IPS DF 6.9 (cell line): ENCODE data around the gene GPR89B.
"Not testable (repeated sequence)": the region's sequence is repeated elsewhere in the genome, so short reads cannot be mapped to it uniquely, and the experiment has no call there.

Experiments
- DNase-seq: peaks from one replicate; pipeline ENCODE4 v3.0.0-alpha.2; 2013; ENCODE audit warnings: low read depth, low spot score
- H3K27ac ChIP-seq: one replicate; pipeline ENCODE4 v1.5.1; 2013; ENCODE audit warnings: low read length, control low read depth
- H3K27me3 ChIP-seq: 2 replicates; pipeline ENCODE4 v1.6.1; 2013; ENCODE audit warnings: mild to moderate bottlenecking, low read length; ENCODE audit not compliant: control insufficient read depth, insufficient read depth
- H3K36me3 ChIP-seq: 2 replicates; pipeline ENCODE4 v1.6.1; 2013; ENCODE audit warnings: low read length; ENCODE audit not compliant: control insufficient read depth, insufficient read depth
- H3K4me1 ChIP-seq: 2 replicates; pipeline ENCODE4 v1.6.1; 2013; ENCODE audit warnings: low read length; ENCODE audit not compliant: control insufficient read depth, insufficient read depth
- H3K4me3 ChIP-seq: 2 replicates; pipeline ENCODE4 v1.5.1; 2013; ENCODE audit warnings: mild to moderate bottlenecking, low read length
- H3K9me3 ChIP-seq: 2 replicates; pipeline ENCODE4 v1.6.1; 2013; ENCODE audit warnings: low read length, inconsistent platforms; ENCODE audit not compliant: control insufficient read depth, insufficient read depth
- WGBS: extraction: QIAGEN DNeasy Blood & Tissue Kit; methylation state at CpG from one replicate; pipeline ENCODE4 v1.1.7; 2013; ENCODE audit warnings: mixed read lengths, missing lambda C conversion rate; ENCODE audit not compliant: insufficient read length, insufficient coverage; 5-methylcytosine and 5-hydroxymethylcytosine counted together

The GPR89B gene

DNA sequence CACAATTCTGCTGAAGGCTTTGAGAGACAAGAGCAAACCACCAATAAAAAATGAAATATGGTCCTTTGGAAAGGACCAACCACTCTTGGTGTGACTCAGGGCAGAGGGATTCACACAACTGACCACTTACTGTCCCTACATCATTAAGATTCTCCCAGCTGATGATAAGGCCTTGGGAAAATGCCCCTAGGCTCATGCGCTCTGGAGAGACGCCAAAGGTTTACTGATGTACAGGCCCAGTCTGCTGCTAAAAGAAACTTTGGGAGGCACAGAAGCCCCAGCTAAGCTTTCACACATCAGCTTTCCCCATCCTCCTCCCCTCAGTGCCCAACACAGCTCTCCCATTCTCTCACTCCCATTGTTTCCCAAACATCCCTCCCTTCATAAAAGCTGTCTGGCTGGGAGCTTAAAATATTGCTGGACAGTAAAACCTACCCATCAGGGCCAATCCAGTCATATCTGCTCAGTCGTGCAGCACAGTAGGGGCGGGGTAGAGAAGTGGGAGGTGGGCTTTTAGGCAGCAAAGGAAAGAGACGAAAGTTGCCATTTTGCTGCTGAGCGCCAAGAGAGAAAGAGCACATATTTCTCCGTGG is 25.9 kb upstream of the GPR89B start, which contains the start of gene GJA8:
GJA8 (plus strand) TSS at position 543 of the 593 bp plus-strand sequence. CDS start 5,161 bp downstream, outside the sequence.
- Histone ChIP-seq H3K4me1 (no peaks in the 10 kb centered on the region), H3K9me3 (no peaks in the 10 kb centered on the region), H3K36me3 (no peaks in the 10 kb centered on the region), H3K27me3 (no peaks in the 10 kb centered on the region), H3K27ac (no peak within 1 kb of the TSS), H3K4me3 (no peak within 1 kb of the TSS)
- no CpG with 5 or more reads among the region's 7 CpGs for WGBS
- DNase-seq, result no peak

DNA sequence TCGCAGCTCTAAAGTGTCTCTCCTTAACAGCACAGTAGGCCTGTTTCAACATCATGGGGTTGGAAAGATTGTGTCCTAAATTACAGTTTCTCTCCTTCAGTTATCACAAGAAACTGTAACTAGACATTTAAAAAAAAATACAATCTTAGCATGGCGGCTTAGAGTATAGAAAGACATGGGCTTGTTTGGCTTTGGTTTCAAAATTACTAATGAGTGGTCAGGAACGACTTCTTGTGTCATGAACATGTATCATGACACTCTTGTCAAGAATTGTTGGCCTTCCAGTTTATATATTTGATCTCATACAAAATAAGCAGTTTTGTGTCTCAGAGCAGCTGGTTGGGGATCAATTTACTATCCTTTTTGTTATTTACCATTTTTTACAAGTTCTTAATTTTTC is 23.5 kb upstream of the GPR89B start:
- Histone ChIP-seq H3K27ac (no peak overlapping the region), H3K36me3 (no peaks in the 10 kb centered on the region), H3K9me3 (no peaks in the 10 kb centered on the region), H3K4me3 (no peak overlapping the region), H3K4me1 (no peaks in the 10 kb centered on the region), H3K27me3 (no peaks in the 10 kb centered on the region)
- DNase-seq, result no peak
- WGBS, result no CpG with 5 or more reads among the region's 3 CpGs

DNA sequence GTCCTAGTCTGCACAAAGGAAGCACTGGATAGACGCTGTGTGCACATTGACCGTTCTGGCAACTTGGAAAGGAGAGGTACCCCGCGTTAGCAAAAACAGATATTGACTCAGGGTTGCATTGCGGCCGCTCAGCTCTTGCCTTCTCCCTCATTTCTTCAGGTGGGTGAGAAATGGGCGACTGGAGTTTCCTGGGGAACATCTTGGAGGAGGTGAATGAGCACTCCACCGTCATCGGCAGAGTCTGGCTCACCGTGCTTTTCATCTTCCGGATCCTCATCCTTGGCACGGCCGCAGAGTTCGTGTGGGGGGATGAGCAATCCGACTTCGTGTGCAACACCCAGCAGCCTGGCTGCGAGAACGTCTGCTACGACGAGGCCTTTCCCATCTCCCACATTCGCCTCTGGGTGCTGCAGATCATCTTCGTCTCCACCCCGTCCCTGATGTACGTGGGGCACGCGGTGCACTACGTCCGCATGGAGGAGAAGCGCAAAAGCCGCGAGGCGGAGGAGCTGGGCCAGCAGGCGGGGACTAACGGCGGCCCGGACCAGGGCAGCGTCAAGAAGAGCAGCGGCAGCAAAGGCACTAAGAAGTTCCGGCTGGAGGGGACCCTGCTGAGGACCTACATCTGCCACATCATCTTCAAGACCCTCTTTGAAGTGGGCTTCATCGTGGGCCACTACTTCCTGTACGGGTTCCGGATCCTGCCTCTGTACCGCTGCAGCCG is 20.3 kb upstream of the GPR89B start:
- Histone ChIP-seq H3K27ac (no peak overlapping the region), H3K9me3 (no peaks in the 10 kb centered on the region), H3K36me3 (no peaks in the 10 kb centered on the region), H3K4me3 (no peak overlapping the region), H3K4me1 (no peaks in the 10 kb centered on the region), H3K27me3 (no peaks in the 10 kb centered on the region)
- no CpG with 5 or more reads among the region's 44 CpGs for WGBS
- DNase-seq, result no peak

DNA sequence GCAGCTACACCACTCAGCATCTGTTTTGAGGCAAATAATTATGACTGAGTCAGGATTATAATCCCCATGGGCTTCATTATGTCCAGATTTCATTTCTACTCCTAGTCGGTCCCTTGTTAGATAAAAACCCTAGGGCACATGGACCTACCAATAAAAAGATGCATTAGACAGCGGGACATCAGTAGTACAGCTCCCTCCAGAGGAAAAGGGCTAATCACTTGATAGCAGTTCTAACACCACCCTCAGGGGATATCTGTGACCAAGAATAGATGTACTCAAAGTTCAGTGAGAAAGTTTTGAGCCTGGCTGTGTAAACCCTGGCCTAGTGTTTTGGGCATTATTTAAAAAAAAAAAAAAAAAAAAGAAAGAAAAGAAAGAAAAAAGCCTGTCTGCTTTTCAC is 15.7 kb upstream of the GPR89B start:
- Histone ChIP-seq H3K27me3 (no peaks in the 10 kb centered on the region), H3K27ac (no peak overlapping the region), H3K9me3 (no peaks in the 10 kb centered on the region; the same call in 1 of the 2 replicates), H3K4me3 (no peak overlapping the region), H3K4me1 (no peaks in the 10 kb centered on the region), H3K36me3 (no peaks in the 10 kb centered on the region)
- no CpG with 5 or more reads among the region's 2 CpGs for WGBS
- no peak for DNase-seq

DNA sequence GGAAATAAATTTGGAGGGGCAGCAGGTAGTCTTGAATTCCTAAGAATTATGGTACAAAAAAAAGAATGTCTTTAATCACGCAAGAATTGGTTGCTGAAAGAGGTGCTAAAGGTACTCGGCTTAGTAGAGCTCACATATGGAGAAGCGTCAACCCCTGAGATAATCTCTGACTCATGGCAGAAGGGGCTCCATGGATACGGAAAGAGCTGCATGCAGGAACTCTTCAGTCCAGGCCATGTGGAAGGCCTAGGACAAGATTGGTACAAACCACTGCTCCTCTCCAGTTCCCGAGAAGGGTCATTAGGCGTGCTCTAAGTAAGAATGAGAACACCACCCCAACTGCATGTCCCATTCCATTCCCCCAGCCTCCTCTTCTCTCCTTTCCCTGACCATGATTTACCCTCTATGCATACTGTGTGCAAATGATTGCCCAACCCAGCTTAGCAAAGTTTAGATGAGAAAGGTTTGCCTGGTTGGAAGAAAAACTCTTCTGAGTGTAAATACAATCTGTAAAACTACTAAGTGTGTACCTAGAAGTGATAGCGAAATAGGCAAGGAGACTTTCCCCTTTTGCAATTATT is 14.8 kb upstream of the GPR89B start:
- Histone ChIP-seq H3K9me3 (no peaks in the 10 kb centered on the region; the same call in 1 of the 2 replicates), H3K4me3 (no peak overlapping the region), H3K27ac (no peak overlapping the region), H3K27me3 (no peaks in the 10 kb centered on the region), H3K36me3 (no peaks in the 10 kb centered on the region), H3K4me1 (no peaks in the 10 kb centered on the region)
- no peak for DNase-seq
- WGBS, result no CpG with 5 or more reads among the region's 7 CpGs

DNA sequence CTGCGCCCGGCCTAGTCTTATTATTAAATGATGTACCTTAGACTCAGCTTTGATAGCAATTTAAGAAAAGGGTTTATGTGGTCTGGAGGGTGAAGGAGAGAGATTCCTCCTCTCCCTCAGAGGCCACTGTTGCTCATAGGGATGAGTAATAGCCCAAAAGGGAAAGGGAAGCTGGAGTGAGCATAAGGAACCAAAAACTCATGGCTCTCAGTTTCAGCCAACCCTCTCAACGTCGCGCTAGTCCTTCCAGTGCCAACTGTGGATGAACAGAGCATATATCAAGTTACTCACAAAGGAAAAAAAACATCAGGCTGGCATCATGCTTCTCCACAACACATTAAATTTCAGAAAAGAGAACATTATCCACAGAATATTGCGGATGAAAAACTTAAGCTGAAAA is 8.3 kb upstream of the GPR89B start:
- no peak for DNase-seq
- no CpG with 5 or more reads among the region's 6 CpGs for WGBS
- H3K27ac ChIP-seq, result no peak overlapping the region

DNA sequence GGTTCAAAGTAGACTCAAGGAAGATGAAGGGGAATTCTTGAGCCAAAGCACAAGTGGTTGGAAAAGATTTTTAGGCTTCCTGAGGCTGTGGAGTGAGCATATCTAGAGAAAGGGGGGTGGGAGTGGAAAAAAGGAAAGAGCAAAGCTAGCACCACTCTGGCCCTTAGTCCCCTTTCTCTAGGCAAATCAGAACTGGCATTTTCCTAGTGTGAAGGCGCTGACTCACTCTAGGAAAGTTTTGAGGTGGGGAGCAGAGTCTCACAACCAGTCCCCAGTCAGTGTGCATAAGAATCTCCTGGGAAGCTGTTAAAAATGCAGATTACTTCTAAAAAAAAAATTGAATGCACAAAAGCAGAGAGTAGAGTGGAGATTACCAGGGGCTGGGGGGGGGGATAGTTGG is 3.4 kb upstream of the GPR89B start:
- Histone ChIP-seq H3K36me3 (no peaks in the 10 kb centered on the region), H3K9me3 (no peaks in the 10 kb centered on the region), H3K4me3 (no peak overlapping the region), H3K4me1 (no peaks in the 10 kb centered on the region), H3K27ac (no peak overlapping the region), H3K27me3 (no peaks in the 10 kb centered on the region)
- no peak for DNase-seq
- WGBS, result no CpG with 5 or more reads among the region's 1 CpG

More for the DNA sequence above, 8.3 kb upstream of the GPR89B start:
- Histone ChIP-seq H3K4me1 (no peaks in the 10 kb centered on the region), H3K9me3 (no peaks in the 10 kb centered on the region), H3K36me3 (no peaks in the 10 kb centered on the region), H3K4me3 (no peak overlapping the region), H3K27me3 (no peaks in the 10 kb centered on the region)

DNA sequence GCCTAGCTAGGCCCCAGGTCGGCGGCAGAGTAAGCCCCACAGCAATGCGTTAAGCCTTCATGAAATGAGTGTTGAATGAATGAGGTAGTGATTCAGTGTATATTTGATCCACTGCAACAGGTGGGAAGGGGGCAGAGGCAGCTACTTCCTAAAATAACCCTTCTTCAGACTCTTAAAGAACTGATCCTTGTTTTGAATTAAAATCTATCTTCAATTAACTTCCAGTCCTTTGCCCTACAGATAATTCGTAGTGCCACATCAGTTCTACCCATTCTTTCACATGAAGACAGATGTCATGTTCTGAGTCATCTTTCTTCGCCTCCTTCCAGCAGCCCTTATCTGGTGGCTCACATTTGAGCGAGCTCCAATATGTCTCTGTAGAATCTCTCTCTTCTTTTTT is 1.0 kb upstream of the GPR89B start:
- not testable (repeated sequence) for H3K9me3 ChIP-seq, H3K4me1 ChIP-seq, DNase-seq, H3K36me3 ChIP-seq, H3K27me3 ChIP-seq, H3K4me3 ChIP-seq, H3K27ac ChIP-seq
- no CpG with 5 or more reads among the region's 6 CpGs for WGBS

DNA sequence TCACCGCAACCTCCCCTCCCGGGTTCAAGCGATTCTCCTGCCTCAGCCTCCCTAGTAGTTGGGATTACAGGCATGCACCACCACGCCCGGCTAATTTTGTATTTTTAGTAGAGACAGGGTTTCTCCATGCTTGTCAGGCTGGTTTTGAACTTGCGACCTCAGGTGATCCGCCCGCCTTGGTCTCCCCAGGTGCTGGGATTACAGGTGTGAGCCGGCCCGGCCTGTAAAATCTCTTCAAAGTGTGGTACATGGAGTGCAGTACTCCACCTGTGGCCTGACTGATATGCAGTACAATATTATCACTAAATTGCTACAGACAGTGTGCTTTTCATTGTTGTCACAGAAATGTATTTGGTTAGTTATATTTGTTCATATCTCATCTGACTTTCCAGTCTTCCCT is 531 bp upstream of the GPR89B start:
- no CpG with 5 or more reads among the region's 10 CpGs for WGBS
- H3K4me3 ChIP-seq, result not testable (repeated sequence)

DNA sequence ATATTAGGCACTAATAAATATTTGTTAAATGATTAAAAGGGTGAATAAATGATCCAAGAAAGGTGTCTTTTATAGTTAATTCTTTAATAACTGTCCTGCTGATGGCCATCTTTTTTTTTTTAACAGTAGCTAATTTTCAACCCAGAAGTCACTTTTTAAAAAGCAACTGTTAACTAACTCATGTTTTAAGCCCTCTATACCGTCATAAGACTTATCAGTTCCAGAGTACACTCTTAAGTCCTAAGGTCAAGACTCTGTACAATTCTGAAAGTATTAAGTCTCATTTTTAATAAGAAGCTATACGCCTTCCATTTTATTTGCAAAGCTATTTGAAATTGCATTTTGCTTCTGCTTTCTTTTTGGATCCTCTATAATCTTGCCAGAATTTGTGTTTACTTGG is 2.9 kb downstream of the GPR89B start:
- not testable (repeated sequence) for H3K4me1 ChIP-seq, H3K9me3 ChIP-seq, H3K36me3 ChIP-seq, H3K27ac ChIP-seq, H3K27me3 ChIP-seq, H3K4me3 ChIP-seq, DNase-seq
- no CpG with 5 or more reads among the region's 2 CpGs for WGBS

More for the DNA sequence above, 531 bp upstream of the GPR89B start:
- not testable (repeated sequence) for H3K36me3 ChIP-seq, H3K27ac ChIP-seq, H3K27me3 ChIP-seq, H3K4me1 ChIP-seq, DNase-seq, H3K9me3 ChIP-seq
